Panc1 (cell line): Measurements from ENCODE around the gene EP400. TPM values are rescaled to one million over a fixed set of nuclear protein-coding genes. Genes with fewer than 3 reads are reported as not detected.

Experiments used
- ATAC-seq: fragments of 200-7000 bp; cut with Tn5 transposase; 2 replicates; pipeline ENCODE4 v1.9.1; 2020; ENCODE audit warnings: mild to moderate bottlenecking, moderate library complexity
- BruUV-seq: library from RNA; stranded (reverse); fragments of 400-500 nt; replicated peaks from 2 replicates; lab custom pipeline; 2021; lab: Mats Ljungman, UMichigan
- CTCF ChIA-PET: fragments of 300-600 bp; sonication (Branson Sonifier 250); formaldehyde crosslinking; loops from one replicate; lab custom pipeline; 2022; ENCODE audit warnings: antibody characterized with exemption; lab: Charles Lee
- POLR2A ChIA-PET: fragments of 300-600 bp; sonication (Branson Sonifier 250); formaldehyde crosslinking; loops from one replicate; lab custom pipeline; 2022; ENCODE audit warnings: antibody characterized with exemption; lab: Charles Lee
- DNase-seq: peaks from one replicate; pipeline ENCODE4 v3.0.0-alpha.2; 2010; ENCODE audit warnings: low read depth, low spot score
- H3K27ac ChIP-seq: 2 replicates; pipeline ENCODE4 v1.5.1; 2011; ENCODE audit warnings: mild to moderate bottlenecking, low read length, inconsistent platforms
- H3K27me3 ChIP-seq: fragments of 200-500 bp; sonication (Bioruptor generic); 2 replicates; pipeline ENCODE4 v1.6.0; 2014; ENCODE audit warnings: low read length, inconsistent platforms; ENCODE audit not compliant: control insufficient read depth, insufficient read depth
- H3K36me3 ChIP-seq: fragments of 200-500 bp; sonication (Bioruptor generic); 2 replicates; pipeline ENCODE4 v1.5.1; 2014; ENCODE audit warnings: inconsistent platforms, mild to moderate bottlenecking, low read length, moderate library complexity; ENCODE audit not compliant: control insufficient read depth, insufficient read depth
- H3K4me1 ChIP-seq: 2 replicates; pipeline ENCODE4 v1.5.1; 2011; ENCODE audit warnings: inconsistent platforms, mild to moderate bottlenecking, low read length, moderate library complexity; ENCODE audit not compliant: control insufficient read depth, insufficient read depth
- H3K4me3 ChIP-seq, 2 experiments: 2 replicates each; pipeline ENCODE4 v1.5.1; 2011 to 2012; ENCODE audit warnings: low read depth in 2 of 2, low read length in 2 of 2, mild to moderate bottlenecking in 2 of 2, inconsistent platforms in 1 of 2, moderate library complexity in 1 of 2
- H3K9me3 ChIP-seq: fragments of 200-500 bp; sonication (Bioruptor generic); 2 replicates; pipeline ENCODE4 v1.5.1; 2014; ENCODE audit warnings: low read depth, mild to moderate bottlenecking, inconsistent platforms, low read length, moderate library complexity; ENCODE audit not compliant: control insufficient read depth, insufficient read depth
- CTCF ChIP-seq: fragments of 450-650 bp; IDR thresholded peaks from 2 replicates; pipeline ENCODE4 v1.5.1; 2017; ENCODE audit warnings: mild to moderate bottlenecking
- POLR2AphosphoS5 ChIP-seq: IDR thresholded peaks from 2 replicates; pipeline ENCODE4 v1.6.1; 2012; ENCODE audit warnings: mild to moderate bottlenecking, low read depth, low read length, moderate library complexity
- SIN3A ChIP-seq: IDR thresholded peaks from 2 replicates; pipeline ENCODE4 v1.6.1; 2012; ENCODE audit warnings: low read depth, mild to moderate bottlenecking, low read length, moderate library complexity, borderline replicate concordance; ENCODE audit not compliant: insufficient read depth
- TCF7L2 ChIP-seq: IDR thresholded peaks from 2 replicates; pipeline ENCODE4 v1.6.1; 2011; ENCODE audit warnings: mild to moderate bottlenecking, low read depth, low read length, inconsistent platforms
- in situ Hi-C: cut with HindIII; loops from 2 replicates; pipeline ENCODE4 v1.10.0; 2016; ENCODE audit warnings: low sequenced_read_pairs, low pct_unique_long_range_greater_than_20kb
- intact Hi-C: fragments of 100-400 bp; cut with micrococcal nuclease; formaldehyde crosslinking; loops from one replicate; pipeline ENCODE4 v1.10.0; 2022; ENCODE audit not compliant: unreplicated experiment
- total RNA-seq: library from RNA; stranded (reverse); gene quantifications from one replicate; pipeline ENCODE4 v1.2.1, GENCODE V29; 2021; ENCODE audit not compliant: unreplicated experiment
- TF ChIP-seq, protein P1 (sequence below), 2 experiments: IDR thresholded peaks; 2 replicates each; pipeline ENCODE4 v1.6.1; 2011 to 2012; ENCODE audit warnings: low read depth in 2 of 2, control low read depth in 1 of 2, low read length in 1 of 2, mild to moderate bottlenecking in 1 of 2, moderate library complexity in 1 of 2; ENCODE audit not compliant: insufficient read depth in 1 of 2

Gene EP400
- total RNA-seq, 1 experiment from 2014 or later: 59.4 TPM

DNA sequence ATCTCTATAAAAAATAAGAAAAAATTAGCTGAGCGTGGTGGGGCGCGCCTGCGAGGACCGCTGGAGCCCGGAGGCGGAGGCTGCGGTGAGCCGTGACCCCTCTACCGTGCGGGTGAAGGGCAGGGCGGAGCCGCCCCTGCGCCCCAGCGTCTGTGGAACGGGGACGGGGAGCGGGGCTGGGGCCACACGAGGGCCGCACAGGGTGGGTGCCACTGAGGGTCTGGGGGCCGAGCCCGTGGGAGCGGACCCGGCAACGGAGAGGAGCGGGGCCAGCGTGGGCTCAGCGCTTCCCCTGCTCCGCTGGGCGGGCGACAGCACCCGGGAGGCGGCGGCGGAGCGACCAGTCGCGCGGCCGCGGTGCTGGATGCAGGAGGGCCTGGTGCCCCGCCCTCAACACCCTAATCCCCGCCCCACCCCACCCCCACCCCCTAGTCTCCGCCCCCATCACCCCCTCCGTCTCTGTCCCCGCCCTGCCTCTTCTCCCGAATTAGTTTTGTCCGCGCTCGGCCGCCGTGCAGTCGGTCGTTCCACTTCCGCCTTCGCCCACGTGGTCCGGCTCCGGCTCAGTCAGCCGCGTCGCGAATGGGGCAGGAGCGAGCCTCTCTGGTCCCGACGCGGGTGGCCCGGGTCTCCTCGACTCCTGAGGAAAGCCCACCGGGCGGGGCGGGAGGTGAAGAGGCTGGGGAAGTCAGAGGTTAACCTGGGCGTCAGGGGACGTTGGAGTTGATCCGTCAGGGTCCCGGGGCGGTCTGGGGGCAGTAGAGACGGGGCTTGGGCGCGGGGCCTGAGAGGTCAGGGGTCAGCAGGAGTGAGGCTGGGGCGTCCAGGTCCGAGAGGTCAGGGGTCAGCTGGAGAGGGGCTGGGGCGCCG is 20.8 kb upstream of the EP400 start, which contains the start of gene PUS1:
TSS of gene PUS1 (plus strand) at position 566 of the 870 bp plus-strand sequence. CDS start 447 bp downstream, outside the sequence.
- H3K4me3 ChIP-seq: peak within 1 kb of the TSS; percentile 78 to 85
- H3K4me1 ChIP-seq: no peaks in the 10 kb centered on the region
- no TSS peak for BruUV-seq
- TF ChIP-seq CTCF (no peak), SIN3A (peak; percentile 93), POLR2AphosphoS5 (peak; percentile 97), TCF7L2 (no peak)
- TF ChIP-seq, protein P1, sequence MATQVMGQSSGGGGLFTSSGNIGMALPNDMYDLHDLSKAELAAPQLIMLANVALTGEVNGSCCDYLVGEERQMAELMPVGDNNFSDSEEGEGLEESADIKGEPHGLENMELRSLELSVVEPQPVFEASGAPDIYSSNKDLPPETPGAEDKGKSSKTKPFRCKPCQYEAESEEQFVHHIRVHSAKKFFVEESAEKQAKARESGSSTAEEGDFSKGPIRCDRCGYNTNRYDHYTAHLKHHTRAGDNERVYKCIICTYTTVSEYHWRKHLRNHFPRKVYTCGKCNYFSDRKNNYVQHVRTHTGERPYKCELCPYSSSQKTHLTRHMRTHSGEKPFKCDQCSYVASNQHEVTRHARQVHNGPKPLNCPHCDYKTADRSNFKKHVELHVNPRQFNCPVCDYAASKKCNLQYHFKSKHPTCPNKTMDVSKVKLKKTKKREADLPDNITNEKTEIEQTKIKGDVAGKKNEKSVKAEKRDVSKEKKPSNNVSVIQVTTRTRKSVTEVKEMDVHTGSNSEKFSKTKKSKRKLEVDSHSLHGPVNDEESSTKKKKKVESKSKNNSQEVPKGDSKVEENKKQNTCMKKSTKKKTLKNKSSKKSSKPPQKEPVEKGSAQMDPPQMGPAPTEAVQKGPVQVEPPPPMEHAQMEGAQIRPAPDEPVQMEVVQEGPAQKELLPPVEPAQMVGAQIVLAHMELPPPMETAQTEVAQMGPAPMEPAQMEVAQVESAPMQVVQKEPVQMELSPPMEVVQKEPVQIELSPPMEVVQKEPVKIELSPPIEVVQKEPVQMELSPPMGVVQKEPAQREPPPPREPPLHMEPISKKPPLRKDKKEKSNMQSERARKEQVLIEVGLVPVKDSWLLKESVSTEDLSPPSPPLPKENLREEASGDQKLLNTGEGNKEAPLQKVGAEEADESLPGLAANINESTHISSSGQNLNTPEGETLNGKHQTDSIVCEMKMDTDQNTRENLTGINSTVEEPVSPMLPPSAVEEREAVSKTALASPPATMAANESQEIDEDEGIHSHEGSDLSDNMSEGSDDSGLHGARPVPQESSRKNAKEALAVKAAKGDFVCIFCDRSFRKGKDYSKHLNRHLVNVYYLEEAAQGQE (IDR thresholded peaks at IDR 0.05; ENCODE audit: insufficient read depth in 1 of 2, low read depth in 2 of 2, low read length in 1 of 2): peak in 1 of 2 experiments; percentile 67; a peak in 2 of 4 replicates
- no peaks in the 10 kb centered on the region for H3K27me3 ChIP-seq
- ATAC-seq (peak; percentile 89), DNase-seq (peak; percentile 48)
- ChIA-PET CTCF (interaction anchor here (0.6 to 0.7 kb wide), 3 partner anchors 13 to 64 kb away, joined by 3 to 8 read pairs (median 5); no protein-coding TSS in a partner anchor), POLR2A (interaction anchor here (0.5 kb wide), 1 partner anchor 7 kb away, joined by 4 read pairs; no protein-coding TSS in a partner anchor)
- no peaks in the 10 kb centered on the region for H3K9me3 ChIP-seq
- H3K27ac ChIP-seq: peak within 1 kb of the TSS; percentile 95
- in situ Hi-C loops: no loop called here
- intact Hi-C loops: no loop called here
- peaks cover 17% of the 10 kb centered on the region for H3K36me3 ChIP-seq

DNA sequence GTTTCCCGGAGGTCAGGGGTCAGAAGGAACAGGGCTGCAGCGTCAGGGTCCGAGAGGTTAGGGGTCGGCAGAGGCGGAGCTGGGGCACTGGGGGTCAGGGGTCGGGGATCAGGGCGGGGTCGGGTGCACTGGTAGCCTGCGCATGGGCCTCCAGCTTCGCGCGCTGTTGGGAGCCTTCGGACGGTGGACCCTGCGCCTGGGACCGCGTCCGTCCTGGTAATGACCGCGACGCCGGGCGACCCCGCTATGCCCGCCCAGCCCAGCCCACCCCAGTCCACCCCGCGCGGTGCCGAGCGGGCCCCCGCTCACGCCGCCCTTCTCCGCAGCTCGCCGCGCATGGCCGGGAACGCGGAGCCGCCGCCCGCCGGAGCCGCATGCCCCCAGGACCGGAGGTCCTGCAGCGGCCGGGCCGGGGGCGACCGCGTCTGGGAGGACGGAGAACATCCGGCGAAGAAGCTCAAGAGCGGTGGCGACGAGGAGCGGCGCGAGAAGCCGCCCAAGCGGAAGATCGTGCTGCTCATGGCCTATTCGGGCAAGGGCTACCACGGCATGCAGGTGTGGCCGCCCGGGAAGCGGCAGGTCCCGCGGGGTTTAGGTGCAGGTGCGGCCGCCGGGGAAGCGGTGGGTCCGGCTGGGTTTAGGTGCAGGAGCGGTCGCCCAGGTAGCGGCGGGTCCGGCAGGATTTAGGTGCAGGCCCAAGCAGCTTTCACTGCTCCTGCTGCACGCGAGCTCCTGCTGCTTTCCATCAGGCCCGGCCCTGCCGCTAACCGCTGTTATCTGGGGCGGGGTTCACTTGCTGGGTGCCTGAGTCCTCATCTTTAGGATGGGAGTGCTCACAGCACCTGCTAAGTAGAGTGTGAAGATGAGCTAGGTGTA is 19.9 kb upstream of the EP400 start:
- H3K4me3 ChIP-seq: peak overlapping the region; percentile 78 to 85
- ATAC-seq (peak; percentile 43), DNase-seq (no peak)
- no peaks in the 10 kb centered on the region for H3K9me3 ChIP-seq
- H3K4me1 ChIP-seq: no peaks in the 10 kb centered on the region
- no peaks in the 10 kb centered on the region for H3K27me3 ChIP-seq
- 0 out of 2 replicates have a peak, but pooled peaks have one; percentile 40 for TF ChIP-seq POLR2AphosphoS5
- TF ChIP-seq CTCF: no peak
- TF ChIP-seq TCF7L2: no peak
- no peak for TF ChIP-seq SIN3A
- TF ChIP-seq, protein P1 (IDR thresholded peaks at IDR 0.05; ENCODE audit: insufficient read depth in 1 of 2, low read depth in 2 of 2, low read length in 1 of 2): no peak
- CTCF ChIA-PET: interaction anchor here (0.6 kb wide), 1 partner anchor 14 kb away, joined by 5 read pairs; no protein-coding TSS in a partner anchor
- H3K27ac ChIP-seq: peak overlapping the region; percentile 95
- intact Hi-C loops: no loop called here
- POLR2A ChIA-PET: interaction anchor here (0.7 kb wide), 1 partner anchor 332 kb away, joined by 3 read pairs; no protein-coding TSS in a partner anchor
- in situ Hi-C loops: no loop called here
- peaks cover 17% of the 10 kb centered on the region for H3K36me3 ChIP-seq
- no TSS peak for BruUV-seq
